GM19397 (cell line): ENCODE results near the gene THADA.

Source experiments
- ATAC-seq: cut with Tn5 transposase; IDR thresholded peaks from one replicate; pipeline ENCODE4 v1.9.1; 2021; ENCODE audit warnings: mild to moderate bottlenecking, moderate library complexity; ENCODE audit not compliant: unreplicated experiment

The THADA gene

DNA sequence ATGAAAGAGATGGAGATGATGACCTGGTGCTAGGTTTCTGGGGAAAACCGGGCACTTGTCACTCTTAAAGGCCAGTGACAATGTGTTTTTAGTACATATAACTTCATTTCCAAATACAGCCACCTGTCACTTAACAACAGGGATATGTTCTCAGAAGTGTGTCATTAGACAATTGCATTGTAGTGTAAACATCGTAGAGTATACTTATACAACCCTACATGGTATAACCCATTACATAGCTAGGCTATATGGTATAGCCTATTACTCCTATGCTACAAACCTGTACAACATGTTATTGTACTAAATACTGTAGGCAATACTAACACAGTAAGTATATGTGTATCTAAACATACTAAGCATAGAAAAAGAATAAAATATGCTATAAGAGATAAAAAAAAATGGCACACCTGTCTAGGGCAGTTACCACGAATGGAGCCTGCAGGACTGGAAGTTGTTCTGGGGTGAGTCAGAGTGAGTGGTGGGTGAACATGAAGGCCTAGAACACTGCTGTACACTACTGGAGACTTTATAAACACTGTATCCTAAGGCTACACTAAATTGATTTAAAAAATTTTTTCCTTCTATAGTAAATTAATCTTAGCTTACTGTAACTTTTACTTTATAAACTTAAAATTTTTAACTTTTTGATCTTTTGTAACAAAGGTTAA is 123.2 kb downstream of the THADA start:
- ATAC-seq = no peak

DNA sequence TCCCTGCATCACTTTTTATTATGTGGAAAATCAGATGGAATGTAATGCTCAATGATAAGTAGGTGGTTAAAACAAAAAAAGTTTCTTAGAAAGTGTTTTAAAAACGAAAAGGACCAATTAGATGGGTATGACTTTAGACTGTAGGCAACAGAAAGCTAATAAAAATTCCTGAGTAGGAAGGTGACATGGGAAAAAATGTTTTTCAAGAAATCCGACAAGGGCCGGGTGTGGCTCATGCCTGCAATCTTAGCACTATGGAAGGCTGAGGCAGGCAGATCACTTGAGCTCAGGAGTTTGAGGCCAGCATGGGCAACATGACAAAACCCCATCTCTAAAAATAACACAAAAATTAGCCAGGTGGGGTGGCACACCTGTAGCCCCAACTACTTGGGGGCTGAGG is 126.1 kb downstream of the THADA start:
- no peak for ATAC-seq

DNA sequence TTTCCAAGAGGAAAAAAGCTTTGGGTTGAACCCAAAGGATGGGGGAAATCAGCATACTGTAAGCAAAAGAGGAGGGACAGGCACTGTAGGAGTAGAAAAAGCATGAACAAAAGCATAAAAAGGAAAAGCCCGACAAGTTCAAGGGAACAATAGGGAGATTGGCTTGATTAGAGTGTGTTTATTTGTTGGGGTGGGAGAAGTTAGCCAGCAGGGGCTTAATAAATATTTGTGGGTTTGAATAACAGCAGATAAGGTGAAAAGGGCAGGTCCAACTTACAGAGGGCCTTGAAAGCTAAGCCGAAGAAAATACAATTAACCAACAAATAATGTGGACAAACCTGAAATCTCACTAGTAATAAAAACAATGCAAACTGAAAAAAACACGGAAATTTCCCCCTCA is 126.7 kb downstream of the THADA start:
- no peak for ATAC-seq

DNA sequence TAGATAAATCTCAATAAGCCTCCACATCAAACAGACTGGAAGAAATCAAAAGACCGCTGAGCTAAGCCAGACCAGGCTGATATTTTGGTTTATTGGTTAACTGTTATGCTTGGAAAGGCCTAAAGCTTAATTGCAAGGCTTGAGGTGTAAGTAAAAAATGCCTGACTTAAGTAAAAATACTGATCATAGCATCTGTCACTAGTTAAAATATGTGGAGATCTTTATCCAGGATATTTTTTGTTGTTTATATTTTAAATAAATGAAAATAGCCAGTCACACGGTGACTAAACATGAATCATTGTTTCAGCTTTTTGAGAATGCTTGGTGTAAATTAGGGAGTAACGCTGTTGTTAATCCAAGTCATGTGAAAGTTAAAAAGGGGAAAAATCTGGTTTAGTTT is 127.9 kb downstream of the THADA start:
- ATAC-seq = no peak

DNA sequence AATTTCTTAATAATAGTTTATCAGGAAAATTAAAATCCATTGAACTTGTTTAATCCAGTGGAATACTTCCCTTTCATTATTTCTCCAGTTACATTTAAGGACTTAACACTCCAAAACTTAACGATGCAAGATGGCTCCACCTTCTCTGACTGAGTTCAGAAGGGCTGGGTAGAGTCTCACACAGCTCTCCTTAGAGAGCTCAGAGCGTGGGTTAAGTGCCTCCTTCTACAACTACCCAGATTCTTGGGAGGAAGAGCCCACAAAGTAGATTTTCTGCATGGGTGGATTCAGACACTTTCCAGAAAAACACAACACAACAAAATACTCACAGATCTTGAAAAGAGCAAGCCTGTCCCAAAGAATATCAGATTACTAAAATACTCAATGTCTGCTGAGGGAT is 130.6 kb downstream of the THADA start:
- ATAC-seq = no peak

DNA sequence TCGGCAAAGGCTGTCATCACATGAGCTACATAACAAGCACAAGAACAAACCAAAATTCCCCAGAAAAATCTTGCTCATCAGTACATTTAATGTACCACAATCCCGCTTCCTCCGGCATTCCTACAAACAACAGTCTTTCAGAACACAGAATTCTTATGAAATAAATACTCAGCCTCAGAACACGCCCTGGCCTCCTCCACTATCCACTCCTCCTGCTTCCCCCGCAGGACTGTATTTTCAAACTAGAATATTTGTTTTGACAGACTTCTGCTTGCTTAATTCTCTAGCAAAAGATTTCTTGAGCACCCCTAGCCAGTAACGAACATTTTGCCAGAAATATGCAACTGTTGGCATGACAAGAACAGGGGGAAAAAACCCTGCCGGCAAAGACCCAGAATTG is 131.2 kb downstream of the THADA start:
- ATAC-seq = no peak

DNA sequence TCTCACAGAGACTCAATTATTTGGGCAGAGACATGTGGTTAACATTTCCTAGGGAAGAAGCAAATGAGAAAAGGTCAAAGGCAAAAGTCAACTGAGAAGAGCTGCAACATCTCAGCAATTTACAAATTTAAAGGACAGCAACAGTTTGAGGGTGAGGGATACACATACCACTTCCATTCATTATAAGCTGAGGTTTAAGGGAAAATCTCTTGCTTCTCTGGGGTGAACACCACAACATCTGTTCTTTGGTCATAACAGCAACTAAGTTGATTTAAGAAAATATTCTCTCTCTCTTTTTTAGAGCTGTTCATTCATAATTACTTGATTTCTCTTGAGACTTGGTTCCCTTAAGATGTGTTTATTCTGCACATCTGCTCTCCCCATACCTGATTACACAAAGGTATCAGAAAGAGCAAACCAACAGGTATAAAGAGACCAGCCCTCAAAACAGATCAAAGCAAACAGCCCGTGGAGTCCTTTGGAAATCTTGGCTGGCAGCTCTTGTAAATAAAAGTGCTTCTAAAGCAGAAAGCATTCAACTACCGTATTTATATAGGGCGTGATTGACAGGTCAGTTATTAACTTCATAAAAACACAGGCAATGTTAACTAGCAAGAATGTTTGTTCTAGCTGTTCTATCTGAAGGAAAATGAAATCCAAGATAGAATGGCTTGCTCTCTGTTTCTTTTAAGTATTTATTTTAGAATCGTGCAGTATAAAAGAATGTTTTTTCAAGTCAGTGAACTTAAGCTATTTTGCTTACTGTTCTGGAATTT is 132.8 kb downstream of the THADA start:
- ATAC-seq = no peak

DNA sequence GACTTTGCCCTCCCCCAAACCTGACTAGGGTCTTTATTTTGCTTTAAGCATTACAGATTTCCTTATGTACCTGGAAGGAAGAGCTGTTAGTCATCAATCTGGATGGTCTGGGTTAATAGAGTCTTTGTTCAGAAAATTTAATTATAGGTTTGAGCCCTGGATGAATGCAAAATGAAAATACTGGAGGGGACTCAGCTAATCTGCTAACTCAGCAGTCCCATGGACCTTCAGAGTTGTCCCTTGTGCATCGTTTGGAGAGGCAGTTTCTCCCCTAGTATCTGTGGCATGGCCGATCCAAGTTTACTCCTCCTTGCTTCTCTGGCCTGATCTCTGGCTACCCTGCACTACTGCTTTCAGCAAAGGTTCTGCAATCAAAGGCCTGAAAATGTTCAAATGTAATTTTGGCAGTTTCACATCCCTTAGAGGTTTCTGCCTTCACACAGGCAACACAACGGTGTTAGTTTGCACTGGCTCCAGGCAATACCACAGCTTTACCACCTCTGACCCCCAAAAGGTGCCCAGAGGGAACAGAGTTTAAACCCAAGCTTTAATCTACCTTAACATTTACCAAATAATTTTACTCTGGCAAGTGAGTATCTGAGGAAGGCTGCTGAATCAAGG is 134.3 kb downstream of the THADA start:
- peak; percentile 81 for ATAC-seq

DNA sequence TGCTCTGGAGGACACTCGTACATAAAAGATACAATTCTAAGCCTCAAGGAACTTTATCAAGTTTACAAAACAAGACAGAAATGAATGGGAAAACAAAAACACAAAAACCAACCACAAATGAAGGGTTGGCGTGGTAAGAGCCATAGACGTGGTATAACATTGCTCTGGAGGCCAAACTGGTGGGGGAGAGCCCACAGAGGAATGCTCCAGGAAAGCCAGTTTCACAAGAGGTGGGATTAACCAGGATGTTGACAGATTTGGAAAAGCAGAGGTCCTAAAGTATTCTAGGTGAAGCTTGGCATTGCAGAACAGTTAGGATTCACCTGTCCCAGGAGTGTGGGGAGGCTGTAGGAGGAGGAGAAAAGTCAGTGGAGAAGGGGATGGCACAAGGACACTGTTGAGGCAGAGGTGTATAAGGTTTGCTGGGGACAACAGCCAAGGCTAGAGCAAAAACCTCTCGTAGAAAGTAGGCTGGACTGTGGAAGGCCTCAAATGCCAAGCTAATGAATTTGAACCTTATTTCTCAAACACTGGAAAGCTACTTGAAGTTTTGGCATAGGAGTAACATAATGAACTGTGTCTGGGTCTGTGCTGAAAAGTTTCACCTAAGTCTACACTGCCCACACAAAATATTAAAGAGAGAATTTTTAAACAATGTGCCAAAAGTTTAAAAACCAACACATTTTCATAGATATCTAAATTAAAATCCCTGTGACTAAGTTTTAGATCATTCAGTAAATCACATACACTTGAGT is 135.1 kb downstream of the THADA start:
- no peak for ATAC-seq

DNA sequence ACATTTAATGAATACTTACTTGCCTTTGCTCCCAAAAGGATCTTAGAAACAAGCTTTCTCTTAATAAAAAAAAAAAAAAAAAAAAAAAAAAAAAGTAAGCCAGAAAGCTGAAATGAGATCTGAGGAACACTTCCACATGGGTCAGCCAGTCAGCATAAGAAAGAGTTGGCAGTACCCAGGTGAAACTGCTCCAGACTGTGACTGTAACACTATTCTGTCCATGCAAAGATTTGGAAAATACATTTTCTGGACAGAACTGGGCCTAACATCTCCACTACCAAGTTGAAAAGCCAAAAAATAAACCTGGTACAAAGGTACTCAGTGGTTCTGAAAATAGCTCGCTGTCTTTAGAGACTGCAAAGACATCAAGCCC is 135.7 kb downstream of the THADA start:
- ATAC-seq = no peak

DNA sequence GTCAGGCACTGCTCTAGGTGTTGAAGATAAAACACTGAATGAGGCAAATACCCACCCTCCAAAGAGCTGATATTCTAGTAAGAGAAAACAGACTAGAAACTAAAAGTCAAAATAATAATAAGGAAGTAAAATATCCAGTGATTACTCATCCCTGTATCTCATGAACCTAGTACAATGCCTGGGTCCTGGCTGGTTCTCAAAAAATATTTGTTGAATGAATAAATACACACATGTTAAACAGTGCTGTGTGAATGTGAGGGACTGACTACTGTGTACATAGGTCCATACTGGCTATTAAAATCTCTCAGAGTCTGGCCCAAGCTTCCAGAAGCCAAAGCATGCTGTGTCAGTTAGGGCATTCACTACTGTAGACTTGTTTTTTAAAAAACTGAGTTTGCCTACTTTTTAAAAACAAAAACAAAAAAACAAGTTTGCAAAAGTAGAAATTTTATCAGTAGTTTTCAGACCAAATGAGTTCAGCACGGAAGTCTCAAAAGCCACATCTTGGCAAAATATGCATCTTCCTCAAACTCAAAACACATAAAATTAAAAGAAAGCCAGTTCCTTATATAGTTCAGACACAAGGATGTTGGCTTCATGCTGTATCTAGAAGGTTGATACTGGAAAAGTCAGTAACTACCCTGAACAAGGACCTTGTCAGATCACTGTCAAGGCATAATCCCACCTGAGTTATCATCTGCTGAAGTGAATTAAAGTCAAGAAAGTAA is 136.2 kb downstream of the THADA start:
- ATAC-seq = no peak

DNA sequence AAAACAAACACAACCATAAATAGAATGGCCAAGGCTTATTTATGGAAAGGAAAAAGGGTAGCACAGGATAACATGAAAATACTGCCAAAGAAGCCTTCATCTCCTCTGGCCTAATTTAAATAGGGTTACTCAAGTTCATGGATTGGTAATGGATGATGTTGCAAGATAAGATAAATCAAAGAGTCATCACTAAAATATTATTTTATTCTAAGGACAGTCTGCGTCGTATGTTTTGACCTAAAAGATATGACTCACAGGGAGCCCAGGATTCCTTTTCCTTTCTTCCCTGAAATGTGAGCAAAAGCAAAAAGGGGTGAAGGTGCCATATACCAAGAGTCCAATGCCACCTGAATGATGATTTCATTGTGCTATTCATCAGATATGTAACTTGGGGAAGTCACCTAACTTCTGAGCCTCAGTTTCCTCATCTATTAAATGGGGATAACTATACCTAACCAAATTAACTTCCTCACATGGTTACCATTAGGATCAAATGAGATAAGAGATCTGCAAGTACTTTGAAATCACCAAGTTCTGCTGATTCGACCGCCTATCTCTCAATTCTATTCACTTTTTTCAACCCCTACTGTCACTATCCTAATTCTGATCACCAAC is 137.7 kb downstream of the THADA start:
- no peak for ATAC-seq

DNA sequence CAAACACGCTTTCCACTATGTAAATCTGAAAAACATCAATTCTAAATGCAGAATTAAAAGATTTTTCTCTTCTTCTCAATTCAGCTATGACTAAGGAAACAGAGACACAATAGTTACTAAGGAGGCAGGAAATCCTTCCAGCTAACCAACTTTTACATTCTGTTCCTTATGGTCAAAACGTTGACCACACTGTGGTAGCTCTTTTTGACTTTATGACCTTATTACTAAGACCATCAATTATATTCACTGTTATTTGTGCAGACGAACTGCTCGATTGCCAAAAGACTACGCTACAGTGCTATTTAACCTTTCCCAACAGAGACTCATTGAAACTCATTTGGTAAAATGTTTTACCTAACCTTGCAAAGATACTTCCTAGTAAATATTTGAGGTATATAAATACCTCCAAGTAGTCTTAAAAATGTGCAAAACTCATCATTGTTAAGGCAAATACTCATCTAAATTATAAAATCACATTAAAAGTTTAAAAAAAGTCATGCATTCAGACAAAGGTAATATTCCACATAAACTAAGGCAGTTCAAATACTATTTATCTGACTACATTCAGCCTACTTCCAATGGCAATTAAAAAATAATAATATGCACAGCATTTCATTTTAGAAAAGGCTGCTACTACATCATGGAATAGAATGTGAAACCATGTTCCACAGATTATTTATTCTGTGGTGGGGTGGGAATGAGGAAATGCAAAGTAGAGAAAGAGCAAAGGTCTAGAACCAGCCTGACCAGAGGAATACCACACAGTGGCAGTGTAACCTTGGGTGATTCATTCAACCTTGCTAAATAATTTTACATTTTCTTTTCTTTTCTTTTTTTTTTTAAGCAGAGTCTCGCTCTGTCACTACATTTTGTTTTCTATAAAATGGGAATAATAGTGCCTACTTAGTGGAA is 139.9 kb downstream of the THADA start:
- no peak for ATAC-seq

DNA sequence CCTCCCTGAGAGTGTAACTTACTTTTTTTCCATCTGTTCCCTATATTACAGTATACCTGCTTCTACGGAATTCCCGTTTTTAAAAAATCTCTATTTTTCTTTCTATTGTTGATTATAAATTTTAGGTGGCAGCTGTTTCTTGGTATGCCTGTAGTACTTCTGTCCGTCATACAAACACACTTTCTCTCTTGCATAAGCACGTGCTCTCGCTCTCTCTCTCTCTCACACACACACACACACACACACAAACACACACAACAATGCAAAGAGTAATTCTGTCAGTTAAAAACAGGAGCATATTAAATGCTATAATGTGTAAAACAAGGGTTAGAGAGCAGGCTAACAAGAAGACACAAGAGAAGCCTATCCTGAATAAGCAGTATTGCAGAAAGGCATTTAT is 140.5 kb downstream of the THADA start:
- no peak for ATAC-seq

DNA sequence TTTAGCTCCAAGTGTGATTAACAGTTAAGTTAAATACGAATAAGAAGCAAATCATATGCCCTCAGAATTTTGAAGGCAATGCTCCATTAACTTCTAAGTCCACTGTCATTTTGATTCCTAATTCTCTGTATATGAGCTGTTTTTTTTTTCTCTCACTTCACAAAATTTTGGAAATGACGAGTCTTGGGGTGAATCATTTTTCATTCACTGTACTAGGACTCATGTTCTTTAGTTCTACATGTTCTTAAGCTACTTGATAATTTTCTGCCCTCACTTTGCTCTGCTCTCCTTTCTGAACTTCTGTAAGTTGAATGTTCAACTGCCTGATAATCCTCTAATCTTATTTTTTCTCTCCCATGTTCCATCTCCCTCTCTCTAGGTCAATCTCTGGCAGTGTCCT is 141.0 kb downstream of the THADA start:
- no peak for ATAC-seq

DNA sequence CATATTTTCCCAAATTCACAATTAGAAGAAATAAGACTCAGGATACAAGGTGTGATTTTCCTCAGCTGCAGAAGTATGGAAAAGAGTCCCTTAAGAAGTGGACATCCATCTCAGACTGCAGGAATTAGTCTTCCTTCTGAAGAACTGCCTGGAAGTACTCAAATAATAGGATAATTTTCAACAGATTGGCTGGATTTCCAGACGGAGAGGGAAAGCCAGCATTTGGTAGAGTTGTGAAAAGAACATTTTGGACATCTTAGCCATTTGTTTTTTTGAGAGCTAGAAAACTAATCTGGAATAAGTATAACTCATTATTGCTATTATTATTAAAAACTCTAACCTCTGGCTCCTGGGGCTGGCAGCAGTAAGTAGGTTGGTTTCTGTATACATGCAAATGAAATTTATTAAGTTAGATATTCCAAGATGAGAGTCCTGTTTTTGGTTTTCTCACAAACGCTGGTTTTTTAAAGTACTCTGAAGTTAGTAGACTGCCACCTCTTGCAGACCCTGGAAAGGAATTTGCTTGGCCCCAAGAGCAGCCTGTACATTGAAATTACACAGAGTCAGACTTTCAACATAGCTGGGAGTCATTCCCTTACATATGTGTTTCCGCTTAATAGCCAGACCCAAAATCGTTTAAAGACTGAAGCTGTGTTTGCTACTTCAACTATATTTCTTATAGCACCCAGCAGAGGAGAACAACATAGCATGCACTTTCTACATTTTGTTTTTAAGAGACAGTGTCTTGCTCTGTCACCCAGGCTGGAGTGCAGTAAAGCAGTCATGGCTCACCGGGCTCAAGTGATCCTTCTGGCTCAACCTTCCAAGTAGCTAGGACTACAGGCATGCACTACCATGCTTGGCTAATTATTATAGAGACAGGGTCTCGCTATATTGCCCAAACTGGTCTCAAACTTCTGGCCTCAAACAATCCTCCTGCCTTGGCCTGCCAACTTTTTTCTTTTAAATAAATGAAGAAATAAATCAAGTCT is 142.4 kb downstream of the THADA start:
- ATAC-seq = no peak

DNA sequence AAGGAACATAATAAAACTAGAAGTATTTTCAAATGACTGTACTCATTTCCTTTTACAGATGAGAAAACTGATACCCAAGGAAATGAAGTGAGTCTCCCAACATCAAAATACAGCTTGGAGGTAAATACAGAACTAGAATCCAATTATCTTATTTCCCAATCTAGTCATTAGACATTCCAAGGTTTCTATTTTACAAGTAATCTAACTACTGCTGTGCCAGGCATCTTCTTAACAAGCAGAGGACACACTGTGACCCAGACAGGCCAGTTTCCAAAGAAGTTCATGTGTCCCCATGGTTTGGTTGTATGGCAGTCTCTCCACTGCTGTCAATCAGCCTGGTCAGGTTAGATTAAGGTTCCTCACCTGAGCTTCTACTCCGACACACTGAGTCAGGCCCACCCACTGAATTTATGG is 143.5 kb downstream of the THADA start:
- ATAC-seq = no peak

DNA sequence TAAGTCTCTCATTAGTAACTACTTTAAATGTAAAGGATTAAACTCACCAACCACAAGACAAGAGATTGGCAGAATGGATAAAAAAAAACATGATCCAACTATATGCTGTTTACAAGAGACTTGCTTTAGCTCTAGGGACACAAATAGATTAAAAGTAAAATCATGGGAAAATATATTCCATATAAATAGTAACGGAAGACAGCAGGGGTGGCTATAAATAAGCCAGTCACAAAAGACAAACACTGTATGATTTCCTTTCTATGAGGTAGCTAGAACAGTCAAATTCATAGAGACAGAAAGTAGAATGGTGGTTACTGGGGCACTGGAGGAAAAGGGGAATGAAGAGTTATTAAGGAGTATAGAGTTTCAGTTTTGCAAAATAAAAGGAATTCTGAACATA is 145.2 kb downstream of the THADA start:
- ATAC-seq = no peak
